Fibroblast of upper back skin (primary cell): Measurements from ENCODE around the gene DNMT3A.

Experiments
- DNase-seq: peaks from one replicate; pipeline ENCODE4 v3.0.0-alpha.2; 2013

The DNMT3A gene

GRCh38 chr2:25302758-25303375, 38.9 kb downstream of the DNMT3A start:
- no peak for DNase-seq

GRCh38 chr2:25301453-25302352, 40.0 kb downstream of the DNMT3A start:
- peak; percentile 75 for DNase-seq

DNA sequence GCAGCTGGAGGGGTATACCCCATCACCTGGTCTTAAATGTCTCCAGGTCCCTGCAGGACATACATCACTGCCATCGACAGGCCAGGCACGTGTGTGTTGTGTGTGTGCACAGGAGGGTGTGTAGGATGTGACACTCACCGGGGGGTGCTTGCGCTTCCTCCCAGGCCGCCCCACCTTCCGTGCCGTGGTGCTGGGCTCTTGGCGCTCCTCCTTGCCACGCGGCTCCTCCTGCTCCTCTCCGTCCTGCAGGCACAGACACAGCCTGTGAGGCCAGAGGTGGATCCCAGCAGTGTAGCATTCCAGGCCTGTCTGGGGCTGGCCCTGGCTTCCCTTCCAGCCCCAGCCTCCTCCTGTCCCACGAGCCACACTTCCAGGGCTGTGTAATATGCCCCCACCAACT, 41.7 kb downstream of the DNMT3A start:
- DNase-seq: no peak

DNA sequence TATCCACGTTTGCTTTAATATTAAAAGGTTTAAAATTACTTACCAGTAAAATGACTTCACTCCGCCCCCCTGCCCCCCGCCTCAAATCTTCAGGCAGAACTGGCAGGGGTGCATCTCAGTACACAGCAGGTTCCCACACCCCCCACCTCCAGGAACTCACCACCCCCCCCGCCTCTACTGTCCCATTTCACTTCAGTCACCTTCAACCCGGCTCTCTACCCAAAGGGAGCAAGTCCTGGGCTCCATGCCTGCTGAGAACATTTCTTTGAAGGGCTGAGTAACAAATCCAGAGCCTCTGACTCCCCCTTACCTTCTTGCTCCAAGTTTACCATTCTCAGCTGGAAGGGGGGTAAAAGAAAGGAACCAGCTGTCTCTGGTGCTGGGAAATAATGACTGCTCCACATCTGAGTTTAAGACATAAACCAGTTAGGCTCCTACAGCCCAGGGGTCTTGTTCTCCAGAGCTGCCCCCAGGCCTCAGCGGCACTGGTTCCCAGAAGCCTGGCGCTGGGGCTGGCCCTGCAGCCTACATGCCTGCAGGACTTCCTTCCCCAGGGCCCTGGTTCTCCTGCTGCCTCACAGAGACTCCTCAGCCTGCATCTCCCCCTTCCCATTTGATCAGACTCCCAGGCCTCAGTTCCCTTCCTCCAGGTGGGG, 42.8 kb downstream of the DNMT3A start:
- no peak for DNase-seq

DNA sequence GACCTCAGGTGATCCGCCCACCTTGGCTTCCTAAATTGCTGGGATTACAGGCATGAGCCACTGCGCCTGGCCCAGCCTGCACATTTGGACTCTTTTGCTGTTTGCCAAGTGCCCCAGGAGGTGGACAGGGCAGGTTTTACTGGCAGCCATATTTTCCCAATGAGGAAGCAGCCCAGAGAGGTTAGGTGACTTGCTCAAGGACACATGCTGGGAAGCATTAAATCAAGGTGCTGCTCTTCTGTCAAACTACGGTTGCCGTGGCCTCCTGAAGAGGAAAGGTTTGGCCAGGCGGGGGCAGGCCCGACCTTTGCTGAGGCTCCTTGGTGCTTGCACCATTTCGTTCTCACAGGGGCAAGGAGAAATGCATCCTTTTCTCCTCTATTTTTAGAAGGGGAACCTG, 44.0 kb downstream of the DNMT3A start:
- no peak for DNase-seq

GRCh38 chr2:25295621-25296020, 46.1 kb downstream of the DNMT3A start:
- DNase-seq: no peak

GRCh38 chr2:25294573-25295462, 46.9 kb downstream of the DNMT3A start:
- DNase-seq: no peak

DNA sequence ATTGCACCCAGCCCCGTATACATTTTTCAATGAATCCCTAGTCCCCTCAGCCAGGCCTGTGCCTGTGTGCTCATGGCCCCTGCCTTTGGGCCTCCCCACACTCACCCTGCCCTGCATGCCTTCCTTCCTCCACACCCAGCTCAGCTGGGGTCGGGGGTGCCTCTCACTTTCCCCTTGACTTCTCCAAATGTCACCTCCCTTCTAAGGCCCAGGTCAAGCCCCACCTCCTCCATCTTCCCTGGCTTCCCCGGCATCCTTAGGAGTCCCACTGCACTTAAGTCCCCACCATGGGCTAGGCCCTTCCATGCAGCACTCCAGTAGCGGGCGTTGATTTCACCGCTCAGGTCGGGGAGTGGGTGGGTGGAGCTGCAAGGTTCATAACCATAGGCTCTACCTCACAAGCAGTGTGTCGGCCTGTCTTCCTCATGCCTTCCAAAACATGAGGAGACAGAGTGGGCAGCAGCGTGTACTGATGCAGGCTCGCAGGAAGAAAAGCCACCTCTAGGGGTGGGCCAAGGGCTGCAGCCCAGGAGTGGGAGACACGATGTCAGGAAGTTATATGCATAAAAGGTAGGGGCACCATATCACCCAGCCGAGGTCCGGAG, 47.7 kb downstream of the DNMT3A start:
- DNase-seq: no peak

DNA sequence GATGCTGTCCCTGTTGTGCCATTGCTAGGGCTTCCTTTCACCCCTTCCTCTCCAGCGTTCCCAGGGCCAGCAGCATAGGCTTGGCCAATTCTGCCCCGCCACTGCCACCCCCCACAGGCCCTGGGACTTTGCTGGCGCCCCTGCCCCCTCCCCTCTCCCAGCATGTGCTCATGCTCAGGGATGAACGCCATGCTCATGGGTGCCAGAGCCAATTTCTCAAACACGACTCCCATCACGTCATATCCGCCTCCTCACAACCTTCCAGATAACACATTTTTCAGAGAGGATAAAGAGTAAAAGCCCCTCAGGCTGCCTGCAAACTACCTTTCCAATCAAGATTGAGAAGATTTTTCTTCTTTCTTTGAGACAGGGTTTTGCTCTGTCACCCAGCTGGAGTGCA, 48.6 kb downstream of the DNMT3A start:
- DNase-seq: no peak

DNA sequence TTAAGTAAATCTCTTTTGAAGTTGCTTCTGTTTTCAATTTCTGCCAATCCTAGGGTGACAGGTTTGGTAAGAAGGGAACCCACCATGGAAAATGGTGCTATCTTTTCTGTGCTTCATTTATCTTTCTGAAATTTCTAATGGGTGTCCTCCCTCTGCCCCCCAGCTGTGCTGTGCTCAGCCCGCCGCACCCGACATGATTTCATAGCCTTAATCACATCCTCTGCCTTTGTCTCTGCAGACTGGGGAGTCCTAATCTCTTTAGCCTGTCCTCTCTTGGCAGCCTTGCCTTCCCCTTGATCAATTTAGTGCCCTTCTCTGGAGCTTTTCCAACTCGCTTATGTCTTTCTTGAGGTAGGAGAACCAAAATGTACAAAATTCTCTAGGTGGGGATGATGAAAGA, 49.3 kb downstream of the DNMT3A start:
- no peak for DNase-seq

DNA sequence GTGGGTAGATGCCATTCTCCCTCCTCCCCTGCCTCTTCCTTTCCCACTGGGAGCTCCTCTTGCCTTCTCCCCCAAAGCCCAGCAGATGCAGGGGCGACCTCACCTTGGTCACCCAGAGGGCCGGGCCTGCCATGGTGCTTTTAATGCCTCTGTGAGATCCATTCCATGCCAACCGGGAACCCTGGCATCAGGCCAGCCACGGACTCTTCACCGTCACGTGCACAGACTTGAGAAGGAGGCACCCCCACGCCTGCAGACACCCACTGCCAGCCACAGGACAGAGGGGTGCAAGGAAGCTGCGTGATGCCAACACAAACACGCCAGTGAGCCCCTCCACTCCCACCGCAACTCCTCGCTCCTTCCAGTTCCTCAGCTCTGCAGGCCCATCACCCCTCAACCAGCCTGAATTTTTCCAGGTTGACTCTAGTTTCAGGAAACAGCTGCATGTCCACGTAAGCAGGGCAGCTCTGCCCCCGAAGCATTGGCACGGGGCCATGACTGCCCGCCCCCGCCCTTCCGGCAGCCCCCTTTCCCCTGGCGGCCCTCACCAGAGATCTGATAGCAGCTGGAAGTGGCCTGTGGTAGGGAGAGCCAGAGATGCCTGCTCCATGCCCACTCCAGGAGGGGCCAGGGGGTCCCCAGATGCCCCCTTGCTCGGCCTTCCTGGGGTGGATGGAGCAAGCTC, 50.8 kb downstream of the DNMT3A start:
- DNase-seq: no peak

DNA sequence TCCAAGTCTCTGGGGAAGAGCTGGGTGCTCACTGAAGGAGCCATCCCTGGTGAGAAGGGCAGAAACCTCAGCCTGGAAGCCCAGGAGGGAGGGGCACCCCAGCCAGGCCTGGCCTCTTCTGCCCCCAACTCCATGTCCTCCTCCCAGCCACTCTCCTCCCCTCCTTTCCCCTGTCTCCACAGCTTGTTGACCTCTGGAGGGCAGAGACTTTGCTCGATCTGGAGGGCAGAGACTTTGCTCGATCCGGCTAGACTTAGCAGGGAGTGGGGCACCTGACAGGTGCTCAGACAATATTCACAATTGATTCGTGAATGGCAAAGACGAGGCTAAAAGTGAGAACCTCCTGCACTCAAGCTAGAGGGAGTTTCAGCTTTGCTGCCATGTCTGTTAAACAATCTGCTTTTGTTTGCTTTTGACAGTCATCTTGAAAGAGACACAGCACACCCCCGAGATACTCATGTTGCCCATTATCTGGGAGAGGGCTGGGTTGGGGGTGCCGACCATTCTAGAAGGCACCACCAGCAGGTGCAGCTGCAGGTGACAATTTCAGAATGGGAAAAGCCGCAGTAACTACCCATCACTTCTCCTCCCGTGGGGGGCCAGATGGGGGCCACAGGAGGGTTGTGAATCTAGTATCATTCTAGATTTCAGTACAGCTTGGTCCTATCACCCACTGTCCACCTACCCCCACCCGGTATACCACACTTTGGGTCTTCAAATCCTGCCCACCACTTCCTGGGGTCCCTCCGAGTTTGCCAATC, 54.8 kb downstream of the DNMT3A start:
- DNase-seq: no peak

- no peak for DNase-seq
Observed at GRCh38 chr2:25286025-25286400, 55.7 kb downstream of the DNMT3A start.

DNA sequence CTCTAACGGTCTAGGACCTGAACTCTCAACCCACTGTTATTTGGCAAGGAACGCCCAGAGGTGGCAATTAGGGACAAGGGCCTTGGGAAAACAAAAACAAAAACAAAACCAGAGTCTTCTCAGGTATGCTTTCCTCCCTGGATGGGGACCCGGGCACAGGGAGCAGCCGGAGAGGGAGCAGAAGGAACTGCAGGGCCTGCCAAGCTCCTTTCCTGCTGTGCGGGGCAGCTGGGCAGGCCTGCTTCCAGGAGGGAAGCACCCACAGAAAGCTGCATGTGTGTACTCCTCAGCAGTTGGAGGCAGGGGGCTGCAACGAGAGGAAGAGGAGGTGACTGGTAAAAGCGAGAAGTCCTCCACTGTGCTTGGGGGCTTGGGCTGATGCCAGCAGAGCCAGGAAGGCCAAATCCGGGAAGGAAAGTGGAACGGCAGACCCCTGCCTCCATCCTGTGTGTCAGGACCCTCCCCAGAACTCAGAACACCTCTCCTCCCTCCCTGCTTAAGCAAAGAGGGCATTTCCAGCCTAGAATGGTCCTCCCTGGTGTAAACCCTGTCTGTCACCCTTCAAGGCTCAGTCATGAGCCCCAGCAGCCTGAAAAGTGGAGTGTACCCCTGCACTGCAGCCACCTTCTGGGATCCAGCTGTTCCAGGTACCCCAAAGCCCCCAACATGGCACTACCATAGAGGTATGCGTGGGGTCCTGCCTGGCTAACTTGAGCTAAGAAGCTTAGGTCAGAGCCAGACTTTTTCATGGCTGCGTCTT, 56.3 kb downstream of the DNMT3A start:
- DNase-seq: no peak

DNA sequence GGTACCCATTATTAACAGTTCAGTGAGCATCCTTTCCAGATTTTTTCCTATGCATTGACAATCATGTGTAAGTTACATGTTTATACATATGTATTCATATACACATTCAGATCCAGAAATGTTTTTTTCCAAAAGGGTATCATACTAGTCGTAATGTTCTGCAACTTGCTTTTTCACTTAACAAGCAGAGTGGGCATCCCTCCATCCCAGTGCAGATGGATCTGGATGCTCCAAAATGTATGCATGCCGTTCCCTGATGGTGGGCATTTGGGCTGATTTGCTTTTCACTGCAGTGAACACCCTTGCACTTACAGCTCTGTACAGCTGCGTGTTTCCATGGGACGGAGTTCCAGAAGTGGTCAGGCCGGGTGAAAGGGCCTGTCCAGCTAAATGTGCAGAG, 57.0 kb downstream of the DNMT3A start:
- no peak for DNase-seq

- DNase-seq: no peak
Observed at GRCh38 chr2:25283921-25284320, 57.8 kb downstream of the DNMT3A start.

DNA sequence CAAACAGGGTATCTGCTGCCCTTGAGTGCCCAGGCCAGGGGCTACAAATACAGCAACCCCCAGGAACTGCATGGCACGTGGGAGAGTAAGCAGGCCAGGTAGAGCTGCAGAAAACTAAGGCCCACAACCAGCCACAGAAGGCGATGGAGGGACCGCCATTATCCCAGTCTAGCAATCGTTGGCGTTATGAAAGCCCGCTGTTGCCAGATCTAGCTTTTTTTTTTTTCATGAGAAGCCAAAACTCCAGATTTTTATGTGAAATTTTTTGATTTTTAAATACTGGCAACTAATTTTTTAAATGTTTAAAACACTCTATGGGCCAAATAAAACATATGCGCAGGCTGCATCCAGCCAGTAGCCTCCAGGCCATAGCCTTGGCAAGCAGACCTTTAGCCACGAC, 59.8 kb downstream of the DNMT3A start:
- no peak for DNase-seq

DNA sequence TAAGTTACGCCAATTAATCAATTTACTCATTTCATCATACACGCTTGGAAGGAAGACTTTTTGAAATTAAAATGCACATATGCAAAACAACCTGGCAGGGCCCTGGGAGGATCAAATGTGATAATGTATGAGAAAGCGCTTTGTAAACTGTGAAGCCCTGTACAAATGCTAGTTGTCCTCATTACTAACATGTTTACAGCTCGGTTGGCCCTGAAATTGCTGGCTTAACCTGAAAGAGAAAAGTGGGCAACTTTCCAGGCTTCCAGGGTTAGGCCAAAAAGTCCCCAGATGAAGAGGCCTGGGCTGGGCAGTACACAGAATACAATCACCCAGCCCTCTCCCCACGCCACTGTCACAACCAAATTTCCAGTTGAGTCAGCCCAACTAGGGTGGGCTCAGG, 60.2 kb downstream of the DNMT3A start:
- DNase-seq: no peak

GRCh38 chr2:25280051-25280687, 61.6 kb downstream of the DNMT3A start:
- DNase-seq: no peak

- DNase-seq: no peak
Observed at GRCh38 chr2:25279091-25279651, 62.6 kb downstream of the DNMT3A start.
